ENCODE results near the gene CNTD1.

- TF ChIP-seq, protein P1, sequence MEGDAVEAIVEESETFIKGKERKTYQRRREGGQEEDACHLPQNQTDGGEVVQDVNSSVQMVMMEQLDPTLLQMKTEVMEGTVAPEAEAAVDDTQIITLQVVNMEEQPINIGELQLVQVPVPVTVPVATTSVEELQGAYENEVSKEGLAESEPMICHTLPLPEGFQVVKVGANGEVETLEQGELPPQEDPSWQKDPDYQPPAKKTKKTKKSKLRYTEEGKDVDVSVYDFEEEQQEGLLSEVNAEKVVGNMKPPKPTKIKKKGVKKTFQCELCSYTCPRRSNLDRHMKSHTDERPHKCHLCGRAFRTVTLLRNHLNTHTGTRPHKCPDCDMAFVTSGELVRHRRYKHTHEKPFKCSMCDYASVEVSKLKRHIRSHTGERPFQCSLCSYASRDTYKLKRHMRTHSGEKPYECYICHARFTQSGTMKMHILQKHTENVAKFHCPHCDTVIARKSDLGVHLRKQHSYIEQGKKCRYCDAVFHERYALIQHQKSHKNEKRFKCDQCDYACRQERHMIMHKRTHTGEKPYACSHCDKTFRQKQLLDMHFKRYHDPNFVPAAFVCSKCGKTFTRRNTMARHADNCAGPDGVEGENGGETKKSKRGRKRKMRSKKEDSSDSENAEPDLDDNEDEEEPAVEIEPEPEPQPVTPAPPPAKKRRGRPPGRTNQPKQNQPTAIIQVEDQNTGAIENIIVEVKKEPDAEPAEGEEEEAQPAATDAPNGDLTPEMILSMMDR (IDR thresholded peaks at IDR 0.05) = no peak
- no peak for TF ChIP-seq POLR2AphosphoS5 (IDR thresholded peaks at IDR 0.05; ENCODE audit: low read depth, low read length)
- TF ChIP-seq, protein P2, sequence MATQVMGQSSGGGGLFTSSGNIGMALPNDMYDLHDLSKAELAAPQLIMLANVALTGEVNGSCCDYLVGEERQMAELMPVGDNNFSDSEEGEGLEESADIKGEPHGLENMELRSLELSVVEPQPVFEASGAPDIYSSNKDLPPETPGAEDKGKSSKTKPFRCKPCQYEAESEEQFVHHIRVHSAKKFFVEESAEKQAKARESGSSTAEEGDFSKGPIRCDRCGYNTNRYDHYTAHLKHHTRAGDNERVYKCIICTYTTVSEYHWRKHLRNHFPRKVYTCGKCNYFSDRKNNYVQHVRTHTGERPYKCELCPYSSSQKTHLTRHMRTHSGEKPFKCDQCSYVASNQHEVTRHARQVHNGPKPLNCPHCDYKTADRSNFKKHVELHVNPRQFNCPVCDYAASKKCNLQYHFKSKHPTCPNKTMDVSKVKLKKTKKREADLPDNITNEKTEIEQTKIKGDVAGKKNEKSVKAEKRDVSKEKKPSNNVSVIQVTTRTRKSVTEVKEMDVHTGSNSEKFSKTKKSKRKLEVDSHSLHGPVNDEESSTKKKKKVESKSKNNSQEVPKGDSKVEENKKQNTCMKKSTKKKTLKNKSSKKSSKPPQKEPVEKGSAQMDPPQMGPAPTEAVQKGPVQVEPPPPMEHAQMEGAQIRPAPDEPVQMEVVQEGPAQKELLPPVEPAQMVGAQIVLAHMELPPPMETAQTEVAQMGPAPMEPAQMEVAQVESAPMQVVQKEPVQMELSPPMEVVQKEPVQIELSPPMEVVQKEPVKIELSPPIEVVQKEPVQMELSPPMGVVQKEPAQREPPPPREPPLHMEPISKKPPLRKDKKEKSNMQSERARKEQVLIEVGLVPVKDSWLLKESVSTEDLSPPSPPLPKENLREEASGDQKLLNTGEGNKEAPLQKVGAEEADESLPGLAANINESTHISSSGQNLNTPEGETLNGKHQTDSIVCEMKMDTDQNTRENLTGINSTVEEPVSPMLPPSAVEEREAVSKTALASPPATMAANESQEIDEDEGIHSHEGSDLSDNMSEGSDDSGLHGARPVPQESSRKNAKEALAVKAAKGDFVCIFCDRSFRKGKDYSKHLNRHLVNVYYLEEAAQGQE (IDR thresholded peaks at IDR 0.05; ENCODE audit: insufficient read depth in 1 of 2, low read depth in 2 of 2, low read length in 1 of 2) = no peak
Observed at GRCh38 chr17:42751628-42752027, 47.0 kb upstream of the CNTD1 start.
